Pancreas (tissue), 10 donors: Measurements from ENCODE around the gene P3H1. TPM values are rescaled to one million over a fixed set of nuclear protein-coding genes. Genes with fewer than 3 reads are reported as not detected.
"Not testable (repeated sequence)": the region's sequence is repeated elsewhere in the genome, so short reads cannot be mapped to it uniquely, and the experiment has no call there.

Source experiments
- ATAC-seq, 4 donors: fragments of 200-7000 bp; cut with Tn5 transposase; one replicate each; pipeline versions ENCODE4 v1.8.0 to v1.9.1; 2020; ENCODE audit warnings: mild to moderate bottlenecking in 4 of 4, moderate library complexity in 4 of 4
- DNase-seq, 6 donors: peaks; one replicate each; pipeline ENCODE4 v3.0.0-alpha.2; 2020
- FAIRE-seq: peaks from 2 replicates; lab custom pipeline; 2012; peaks lifted over from hg19 to GRCh38; lab: Jason Lieb, UNC
- H3K27ac ChIP-seq, 4 donors: fragments of 200-600 bp; sonication (generic); 1 replicate in 3 of 4; 2 replicates in 1 of 4; pipeline versions ENCODE4 v1.5.0 to v1.8.0; 2020
- H3K27me3 ChIP-seq, 4 donors: fragments of 200-600 bp; one replicate each; pipeline ENCODE4 v1.8.0; 2021
- H3K36me3 ChIP-seq, 3 donors: fragments of 200-600 bp; sonication (generic) in 1 of 3; one replicate each; pipeline versions ENCODE4 v1.5.0 to v1.8.0; 2020 to 2021
- H3K4me1 ChIP-seq, 3 donors: fragments of 200-600 bp; one replicate each; pipeline ENCODE4 v1.8.0; 2021
- H3K4me3 ChIP-seq, 4 donors: fragments of 200-600 bp; sonication (generic) in 2 of 4; one replicate each; pipeline versions ENCODE4 v1.5.0 to v1.8.0; 2020 to 2021
- H3K9me3 ChIP-seq, 4 donors: fragments of 200-600 bp; one replicate each; pipeline ENCODE4 v1.8.0; 2021
- WGBS, 2 donors: extraction: QIAGEN DNeasy Blood & Tissue Kit; methylation state at CpG; one replicate each; pipeline ENCODE4 v1.1.7; 2013; 5-methylcytosine and 5-hydroxymethylcytosine counted together
- intact Hi-C, 3 donors: fragments of 100-400 bp; cut with DNase I; formaldehyde crosslinking; loops; one replicate each; pipeline versions ENCODE4 v1.11.1 to v1.14.2; 2022
- polyA plus RNA-seq, 2 donors: library from polyadenylated mRNA; stranded (reverse); fragments of 200-250 nt; gene quantifications; one replicate each; pipeline ENCODE4 v1.2.3, GENCODE V29; 2013
- total RNA-seq, 6 donors: library from RNA; stranded (reverse); fragmentation: NEBNext Ultra II Directional in 4 of 6; extraction: Animal tissue kit (Norgen Biotek cat#: 25700) in 4 of 6; gene quantifications; one replicate each; pipeline versions ENCODE4 v1.2.1 to v1.2.4, GENCODE V29; 2021 to 2023
- TF ChIP-seq, protein P1 (sequence below), 4 donors: fragments of 200-600 bp; sonication (generic) in 3 of 4; IDR thresholded peaks; one replicate each; pipeline versions ENCODE4 v1.5.0 to v1.8.0; 2021; ENCODE audit warnings: antibody characterized with exemption in 4 of 4
- donor health status: healthy with polysubstance abuse.
- donor health status: DM: no; HTN: no; CAD: no; lungs with moderate emphysema.
- donor health status: DM: no; HTN: no; CAD: no.
- donor health status: control.
- donor health status: control.
- donor health status: Bipolar disorder and iron deficiency.
- donor health status: DM: yes; HTN: yes; CAD: no.
- donor health status: DM: no; HTN: no; CAD: no.
- donor health status: DM: no; HTN: no; CAD: no.
- donor health status: DM: yes; HTN: yes; CAD: no.

Gene P3H1, protein sequence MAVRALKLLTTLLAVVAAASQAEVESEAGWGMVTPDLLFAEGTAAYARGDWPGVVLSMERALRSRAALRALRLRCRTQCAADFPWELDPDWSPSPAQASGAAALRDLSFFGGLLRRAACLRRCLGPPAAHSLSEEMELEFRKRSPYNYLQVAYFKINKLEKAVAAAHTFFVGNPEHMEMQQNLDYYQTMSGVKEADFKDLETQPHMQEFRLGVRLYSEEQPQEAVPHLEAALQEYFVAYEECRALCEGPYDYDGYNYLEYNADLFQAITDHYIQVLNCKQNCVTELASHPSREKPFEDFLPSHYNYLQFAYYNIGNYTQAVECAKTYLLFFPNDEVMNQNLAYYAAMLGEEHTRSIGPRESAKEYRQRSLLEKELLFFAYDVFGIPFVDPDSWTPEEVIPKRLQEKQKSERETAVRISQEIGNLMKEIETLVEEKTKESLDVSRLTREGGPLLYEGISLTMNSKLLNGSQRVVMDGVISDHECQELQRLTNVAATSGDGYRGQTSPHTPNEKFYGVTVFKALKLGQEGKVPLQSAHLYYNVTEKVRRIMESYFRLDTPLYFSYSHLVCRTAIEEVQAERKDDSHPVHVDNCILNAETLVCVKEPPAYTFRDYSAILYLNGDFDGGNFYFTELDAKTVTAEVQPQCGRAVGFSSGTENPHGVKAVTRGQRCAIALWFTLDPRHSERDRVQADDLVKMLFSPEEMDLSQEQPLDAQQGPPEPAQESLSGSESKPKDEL
- 10 to 100 TPM in 4 of 6 donors, 1 to 10 TPM in 2; 6.8 to 26.2 (median 11.8) TPM for total RNA-seq
- 10 to 100 TPM; 27.0 to 37.0 TPM for polyA plus RNA-seq

DNA sequence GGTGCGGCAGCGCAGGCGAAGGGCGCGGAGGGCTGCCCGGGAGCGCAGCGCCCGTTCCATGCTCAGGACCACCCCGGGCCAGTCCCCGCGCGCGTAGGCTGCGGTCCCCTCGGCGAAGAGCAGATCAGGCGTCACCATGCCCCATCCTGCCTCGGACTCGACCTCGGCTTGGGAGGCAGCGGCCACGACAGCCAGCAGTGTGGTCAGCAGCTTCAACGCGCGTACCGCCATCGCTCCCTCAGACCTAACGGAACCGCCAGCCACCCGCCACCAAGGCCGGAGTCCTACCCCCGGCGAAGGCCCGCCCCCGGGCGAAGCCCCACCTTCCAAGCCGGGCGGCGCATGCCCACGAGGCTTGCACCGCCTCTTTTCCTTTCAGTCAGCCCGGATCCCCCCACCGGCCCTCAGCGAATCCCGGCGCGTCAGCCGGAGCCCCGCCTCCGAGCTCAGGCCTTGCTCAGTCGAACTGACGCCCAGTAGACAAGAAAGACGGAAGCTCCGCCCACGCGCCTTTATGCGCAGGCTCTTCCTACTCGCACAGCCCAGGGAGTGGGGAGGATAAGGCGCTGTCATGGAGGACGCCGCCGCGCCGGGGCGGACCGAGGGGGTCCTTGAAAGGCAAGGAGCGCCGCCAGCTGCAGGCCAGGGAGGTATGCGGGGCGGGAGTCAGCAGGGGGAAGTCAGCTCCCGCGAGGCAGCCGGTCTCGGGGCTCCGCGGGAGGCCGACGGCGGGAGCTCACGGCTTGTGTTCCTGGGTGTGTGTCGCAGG lies at the start of gene P3H1, which contains the start of gene C1orf50:
P3H1 (minus strand) TSS at position 288 of the 769 bp plus-strand sequence; CDS start at position 231, 57 bp downstream.
C1orf50 (plus strand) TSS at position 509 of the 769 bp plus-strand sequence; CDS start at position 572, 63 bp downstream.
- peak; percentile 89 for FAIRE-seq
- Histone ChIP-seq H3K9me3 (no peaks in the 10 kb centered on the region), H3K4me3 (peak within 1 kb of the TSS; percentile 96 to 98 (median 96)), H3K27me3 (no peaks in the 10 kb centered on the region), H3K36me3 (no peaks in the 10 kb centered on the region), H3K4me1 (peaks cover 0 to 19% (median 11%) of the 10 kb centered on the region in 3 donors), H3K27ac (peak within 1 kb of the TSS; percentile 75 to 87 (median 83))
- TF ChIP-seq, protein P1, sequence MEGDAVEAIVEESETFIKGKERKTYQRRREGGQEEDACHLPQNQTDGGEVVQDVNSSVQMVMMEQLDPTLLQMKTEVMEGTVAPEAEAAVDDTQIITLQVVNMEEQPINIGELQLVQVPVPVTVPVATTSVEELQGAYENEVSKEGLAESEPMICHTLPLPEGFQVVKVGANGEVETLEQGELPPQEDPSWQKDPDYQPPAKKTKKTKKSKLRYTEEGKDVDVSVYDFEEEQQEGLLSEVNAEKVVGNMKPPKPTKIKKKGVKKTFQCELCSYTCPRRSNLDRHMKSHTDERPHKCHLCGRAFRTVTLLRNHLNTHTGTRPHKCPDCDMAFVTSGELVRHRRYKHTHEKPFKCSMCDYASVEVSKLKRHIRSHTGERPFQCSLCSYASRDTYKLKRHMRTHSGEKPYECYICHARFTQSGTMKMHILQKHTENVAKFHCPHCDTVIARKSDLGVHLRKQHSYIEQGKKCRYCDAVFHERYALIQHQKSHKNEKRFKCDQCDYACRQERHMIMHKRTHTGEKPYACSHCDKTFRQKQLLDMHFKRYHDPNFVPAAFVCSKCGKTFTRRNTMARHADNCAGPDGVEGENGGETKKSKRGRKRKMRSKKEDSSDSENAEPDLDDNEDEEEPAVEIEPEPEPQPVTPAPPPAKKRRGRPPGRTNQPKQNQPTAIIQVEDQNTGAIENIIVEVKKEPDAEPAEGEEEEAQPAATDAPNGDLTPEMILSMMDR (IDR thresholded peaks at IDR 0.05) = no peak
- DNase-seq = peak; percentile 99 to 100 (median 100)
- intact Hi-C loops = no loop called here
- ATAC-seq = peak; percentile 95 to 98 (median 95)
- WGBS, 2 donors = 0% methylated on average over 72 to 82 of the region's 82 CpGs

DNA sequence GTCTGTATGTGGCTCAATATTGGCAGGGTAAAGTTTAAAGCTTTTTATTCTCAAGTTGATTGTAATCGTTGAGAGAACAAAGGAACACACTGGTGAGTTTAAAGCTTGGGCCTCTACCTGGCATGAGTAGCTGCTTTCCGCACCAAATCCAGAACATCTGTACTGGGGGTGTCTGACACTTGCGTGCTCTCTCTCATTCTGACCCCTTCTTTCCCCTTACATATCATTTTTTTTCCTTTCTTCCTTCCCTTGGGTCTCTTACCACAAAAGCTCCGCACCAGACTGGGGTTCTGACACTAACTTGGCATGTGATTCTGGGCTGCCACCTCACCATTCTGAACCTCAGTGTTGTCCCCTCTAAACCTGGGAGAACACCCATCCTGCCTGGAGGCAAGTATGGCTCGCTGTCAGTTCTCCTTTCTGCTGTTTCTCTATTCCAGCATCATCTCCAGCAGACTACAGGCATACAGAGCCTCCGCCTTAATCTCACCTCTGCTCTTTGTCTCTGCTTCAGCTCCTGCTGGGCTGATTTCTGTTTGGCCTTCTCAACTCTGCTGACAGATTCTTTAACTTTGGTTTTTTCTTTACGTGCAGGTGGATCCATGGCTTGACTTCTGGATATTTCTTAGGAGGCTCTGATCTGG lies 49.2 kb upstream of the P3H1 start:
- Histone ChIP-seq H3K36me3 (no peaks in the 10 kb centered on the region), H3K9me3 (no peaks in the 10 kb centered on the region), H3K27me3 (no peaks in the 10 kb centered on the region), H3K4me3 (peak overlapping the region; percentile 55 to 69 (median 64)), H3K4me1 (peaks cover 0 to 24% (median 7%) of the 10 kb centered on the region in 3 donors), H3K27ac (peak overlapping the region; percentile 88 to 97 (median 93))
- FAIRE-seq (no peak), ATAC-seq (peak in 2 of 4 donors; percentile 4 to 8), DNase-seq (no peak)
- TF ChIP-seq, protein P1 (IDR thresholded peaks at IDR 0.05) = no peak
- intact Hi-C loops = no loop called here
- WGBS, 2 donors = 49 to 50% methylated on average over 7 of the region's 7 CpGs

DNA sequence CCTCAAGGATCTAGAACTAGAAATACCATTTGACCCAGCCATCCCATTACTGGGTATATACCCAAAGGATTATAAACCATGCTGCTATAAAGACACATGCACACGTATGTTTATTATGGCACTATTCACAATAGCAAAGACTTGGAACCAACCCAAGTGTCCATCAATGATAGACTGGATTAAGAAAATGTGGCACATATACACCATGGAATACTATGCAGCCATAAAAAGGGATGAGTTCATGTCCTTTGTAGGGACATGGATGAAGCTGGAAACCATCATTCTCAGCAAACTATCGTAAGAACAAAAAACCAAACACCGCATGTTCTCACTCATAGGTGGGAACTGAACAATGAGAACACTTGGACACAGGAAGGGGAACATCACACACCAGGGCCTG lies 48.0 kb upstream of the P3H1 start:
- DNase-seq, H3K36me3 ChIP-seq, intact Hi-C loops, H3K27ac ChIP-seq, H3K4me3 ChIP-seq, H3K9me3 ChIP-seq, H3K27me3 ChIP-seq, FAIRE-seq, ATAC-seq: not testable (repeated sequence)
- peaks cover 0 to 24% (median 7%) of the 10 kb centered on the region in 3 donors for H3K4me1 ChIP-seq
- WGBS, 2 donors = 84 to 95% methylated on average over 2 to 3 of the region's 3 CpGs

DNA sequence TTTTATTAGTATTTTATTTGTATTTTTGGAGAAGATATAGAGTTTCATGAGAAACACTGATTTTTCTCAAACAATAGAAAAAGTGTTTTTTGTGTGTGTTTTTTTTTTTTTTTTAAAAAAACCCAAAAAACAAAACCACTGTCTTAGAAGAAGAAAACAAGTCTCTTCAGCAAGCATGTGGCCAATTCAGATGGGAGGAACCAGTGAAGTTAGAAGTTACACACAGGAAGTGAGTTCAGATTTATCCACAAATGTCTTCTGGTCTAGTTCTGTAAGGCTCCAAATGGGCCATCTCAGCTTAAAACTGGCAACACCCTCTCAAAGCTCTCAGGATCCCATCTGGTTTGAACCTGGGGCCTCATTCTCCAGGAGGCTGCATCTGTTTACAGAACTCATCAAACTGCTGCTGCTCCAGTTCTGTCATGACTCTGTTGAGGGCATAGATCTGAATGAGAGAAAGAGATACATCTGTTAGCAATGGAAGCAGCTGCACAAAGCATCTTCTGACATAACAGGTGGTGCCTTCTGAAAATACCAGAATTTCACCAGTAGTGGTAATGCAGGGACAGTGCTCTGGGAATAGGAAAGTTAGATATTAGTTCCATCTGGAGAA lies 40.3 kb upstream of the P3H1 start:
- Histone ChIP-seq H3K9me3 (no peaks in the 10 kb centered on the region), H3K36me3 (no peaks in the 10 kb centered on the region), H3K4me3 (no peak overlapping the region), H3K27ac (no peak overlapping the region), H3K4me1 (no peaks in the 10 kb centered on the region), H3K27me3 (no peaks in the 10 kb centered on the region)
- DNase-seq (no peak), FAIRE-seq (no peak), ATAC-seq (no peak)
- TF ChIP-seq, protein P1 (IDR thresholded peaks at IDR 0.05) = no peak
- intact Hi-C loops = no loop called here
